H9 (cell line): ENCODE measurements around the gene POLR2J. TPM values are rescaled to one million over a fixed set of nuclear protein-coding genes. Genes with fewer than 3 reads are reported as not detected.

ENCODE experiments used
- DNase-seq: peaks from one replicate; pipeline ENCODE4 v3.0.0-alpha.2; 2017
- H2AFZ ChIP-seq: one replicate; pipeline ENCODE4 v1.6.1; 2013; ENCODE audit warnings: mild to moderate bottlenecking, low read length, control low read depth, moderate library complexity
- H2AK5ac ChIP-seq: 2 replicates; pipeline ENCODE4 v1.6.1; 2013; ENCODE audit warnings: low read length, control low read depth, mixed read lengths; ENCODE audit not compliant: insufficient read length
- H2BK120ac ChIP-seq: one replicate; pipeline ENCODE4 v1.6.1; 2013; ENCODE audit warnings: low read depth, mild to moderate bottlenecking, low read length, control low read depth, inconsistent platforms; ENCODE audit not compliant: poor library complexity, severe bottlenecking
- H2BK12ac ChIP-seq: 2 replicates; pipeline ENCODE4 v1.6.1; 2013; ENCODE audit warnings: low read length, control low read depth, mixed read lengths, low read depth; ENCODE audit not compliant: insufficient read length
- H2BK15ac ChIP-seq: 2 replicates; pipeline ENCODE4 v1.6.1; 2013; ENCODE audit warnings: low read depth, low read length, control low read depth
- H2BK20ac ChIP-seq: one replicate; pipeline ENCODE4 v1.6.1; 2013; ENCODE audit warnings: low read depth, mild to moderate bottlenecking, low read length, control low read depth, inconsistent platforms; ENCODE audit not compliant: poor library complexity, severe bottlenecking
- H2BK5ac ChIP-seq: 2 replicates; pipeline ENCODE4 v1.6.1; 2013; ENCODE audit warnings: low read length, control low read depth, mixed read lengths; ENCODE audit not compliant: insufficient read length
- H3K14ac ChIP-seq: 2 replicates; pipeline ENCODE4 v1.6.1; 2013; ENCODE audit warnings: low read length, control low read depth; ENCODE audit not compliant: insufficient read depth
- H3K18ac ChIP-seq: 2 replicates; pipeline ENCODE4 v1.6.1; 2013; ENCODE audit warnings: low read depth, mild to moderate bottlenecking, mixed read lengths, low read length, control low read depth; ENCODE audit not compliant: insufficient read length
- H3K23ac ChIP-seq: 2 replicates; pipeline ENCODE4 v1.6.1; 2013; ENCODE audit warnings: low read length, control low read depth, mixed read lengths, low read depth; ENCODE audit not compliant: insufficient read length
- H3K23me2 ChIP-seq: 2 replicates; pipeline ENCODE4 v1.6.1; 2013; ENCODE audit warnings: low read depth, mild to moderate bottlenecking, mixed read lengths, low read length, control low read depth; ENCODE audit not compliant: insufficient read length, poor library complexity, severe bottlenecking
- H3K27ac ChIP-seq: 2 replicates; pipeline ENCODE4 v1.5.1; 2013; ENCODE audit warnings: low read length, control low read depth, mixed read lengths, low read depth; ENCODE audit not compliant: insufficient read length
- H3K27me3 ChIP-seq: 2 replicates; pipeline ENCODE4 v1.6.1; 2013; ENCODE audit warnings: low read length, control low read depth, inconsistent platforms; ENCODE audit not compliant: insufficient read depth
- H3K4ac ChIP-seq: 2 replicates; pipeline ENCODE4 v1.6.1; 2013; ENCODE audit warnings: low read depth, mild to moderate bottlenecking, control low read depth, inconsistent platforms, low read length, moderate library complexity
- H3K4me1 ChIP-seq: 2 replicates; pipeline ENCODE4 v1.6.1; 2013; ENCODE audit warnings: low read length, control low read depth, inconsistent platforms; ENCODE audit not compliant: insufficient read depth
- H3K4me2 ChIP-seq: 2 replicates; pipeline ENCODE4 v1.6.1; 2013; ENCODE audit warnings: low read length, control low read depth, mixed read lengths; ENCODE audit not compliant: insufficient read length, insufficient read depth
- H3K56ac ChIP-seq: 2 replicates; pipeline ENCODE4 v1.6.1; 2013; ENCODE audit warnings: low read depth, mild to moderate bottlenecking, mixed read lengths, low read length, control low read depth; ENCODE audit not compliant: insufficient read length
- H3K79me1 ChIP-seq: 2 replicates; pipeline ENCODE4 v1.6.1; 2013; ENCODE audit warnings: low read depth, mild to moderate bottlenecking, moderate library complexity, low read length, control low read depth, inconsistent platforms; ENCODE audit not compliant: insufficient read depth, poor library complexity, severe bottlenecking
- H3K79me2 ChIP-seq: 2 replicates; pipeline ENCODE4 v1.6.1; 2013; ENCODE audit warnings: low read length, control low read depth, inconsistent platforms; ENCODE audit not compliant: insufficient read depth
- H3K9ac ChIP-seq: 2 replicates; pipeline ENCODE4 v1.6.1; 2013; ENCODE audit warnings: low read length, control low read depth, mixed read lengths; ENCODE audit not compliant: insufficient read length; ENCODE audit errors: extremely low read depth
- H3K9me3 ChIP-seq: one replicate; pipeline ENCODE4 v1.6.1; 2013; ENCODE audit warnings: low read depth, low read length, inconsistent platforms; ENCODE audit not compliant: control insufficient read depth
- H3T11ph ChIP-seq: one replicate; pipeline ENCODE4 v1.6.1; 2013; ENCODE audit warnings: mild to moderate bottlenecking, low read length, control low read depth, inconsistent platforms
- H4K20me1 ChIP-seq: one replicate; pipeline ENCODE4 v1.6.1; 2013; ENCODE audit not compliant: control insufficient read depth, insufficient read length, insufficient read depth
- H4K5ac ChIP-seq: 2 replicates; pipeline ENCODE4 v1.6.1; 2013; ENCODE audit warnings: low read depth, mild to moderate bottlenecking, mixed read lengths, low read length, control low read depth; ENCODE audit not compliant: insufficient read length
- H4K8ac ChIP-seq: replicated peaks from 2 replicates; pipeline ENCODE4 v1.6.1; 2013; ENCODE audit warnings: low read length, control low read depth, mixed read lengths, low read depth; ENCODE audit not compliant: insufficient read length
- H4K91ac ChIP-seq: 2 replicates; pipeline ENCODE4 v1.6.1; 2013; ENCODE audit warnings: low read depth, mild to moderate bottlenecking, moderate library complexity, mixed read lengths, low read length, control low read depth; ENCODE audit not compliant: insufficient read length
- H3K27ac Mint-ChIP-seq, 3 experiments: 2 replicates in 2 of 3; 3 replicates in 1 of 3; pipeline ENCODE4 v1.8.0; 2020 to 2021; ENCODE audit warnings: mixed read lengths in 3 of 3, mild to moderate bottlenecking in 1 of 3, moderate library complexity in 1 of 3
- H3K27me3 Mint-ChIP-seq: 2 replicates; pipeline ENCODE4 v1.8.0; 2021; ENCODE audit warnings: low read depth, mild to moderate bottlenecking, moderate library complexity, mixed read lengths
- H3K36me3 Mint-ChIP-seq, 3 experiments: 2 replicates in 2 of 3; 3 replicates in 1 of 3; pipeline ENCODE4 v1.8.0; 2020 to 2021; ENCODE audit warnings: low read depth in 3 of 3, mixed read lengths in 3 of 3; ENCODE audit not compliant: insufficient read depth in 1 of 3
- H3K4me1 Mint-ChIP-seq, 2 experiments: 2 replicates each; pipeline ENCODE4 v1.8.0; 2020; ENCODE audit warnings: mixed read lengths in 2 of 2
- H3K4me3 Mint-ChIP-seq, 2 experiments: 2 replicates in 1 of 2; 3 replicates in 1 of 2; pipeline ENCODE4 v1.8.0; 2020 to 2021; ENCODE audit warnings: mild to moderate bottlenecking in 2 of 2, mixed read lengths in 2 of 2, moderate library complexity in 1 of 2
- H3K9me3 Mint-ChIP-seq, 2 experiments: 2 replicates in 1 of 2; 3 replicates in 1 of 2; pipeline ENCODE4 v1.8.0; 2020; ENCODE audit warnings: mild to moderate bottlenecking in 2 of 2, mixed read lengths in 2 of 2, moderate library complexity in 1 of 2
- CTCF ChIP-seq: fragments of 200-600 bp; sonication (generic); conservative IDR thresholded peaks from 3 replicates; pipeline ENCODE4 v1.8.0; 2021; ENCODE audit warnings: antibody characterized with exemption, mild to moderate bottlenecking
- WGBS: extraction: QIAGEN DNeasy Blood & Tissue Kit; methylation state at CpG from one replicate; pipeline ENCODE4 v1.1.7; 2013; ENCODE audit warnings: missing lambda C conversion rate, low lambda C conversion rate, mixed read lengths; ENCODE audit not compliant: insufficient read length; ENCODE audit errors: extremely low coverage; 5-methylcytosine and 5-hydroxymethylcytosine counted together
- total RNA-seq: library from RNA; stranded (reverse); gene quantifications from 2 replicates; pipeline ENCODE4 v1.2.1, GENCODE V29; 2021

Gene POLR2J
- total RNA-seq, 1 experiment from 2014 or later: 58.5 TPM

- Histone ChIP-seq H3K4me2 (no peak overlapping the region), H3K23ac (no peak overlapping the region), H3K9ac (no peak overlapping the region), H3K79me2 (no peaks in the 10 kb centered on the region), H4K8ac (no peak overlapping the region), H4K5ac (no peak overlapping the region), H4K91ac (no peak overlapping the region), H3K27me3 (no peaks in the 10 kb centered on the region), H3K56ac (no peak overlapping the region), H4K20me1 (no peaks in the 10 kb centered on the region), H2BK12ac (no peak overlapping the region), H3K4ac (no peak overlapping the region), H2AFZ (no peak overlapping the region), H3K9me3 (no peaks in the 10 kb centered on the region), H3K27ac (no peak overlapping the region), H3K18ac (no peak overlapping the region), H3T11ph (no peak overlapping the region), H2BK20ac (no peak overlapping the region), H2BK120ac (no peak overlapping the region), H3K23me2 (no peaks in the 10 kb centered on the region), H3K4me1 (no peaks in the 10 kb centered on the region), H2BK15ac (no peak overlapping the region), H3K14ac (no peak overlapping the region), H3K79me1 (no peaks in the 10 kb centered on the region), H2BK5ac (no peak overlapping the region), H2AK5ac (no peak overlapping the region)
- no peaks in the 10 kb centered on the region for H3K9me3 Mint-ChIP-seq
- WGBS: no CpG with 5 or more reads among the region's 25 CpGs
- peak; percentile 54 for DNase-seq
- H3K36me3 Mint-ChIP-seq: peaks cover 17 to 50% (median 38%) of the 10 kb centered on the region in 3 experiments
- H3K27me3 Mint-ChIP-seq: peaks cover 4% of the 10 kb centered on the region
- TF ChIP-seq CTCF: no peak
- H3K4me3 Mint-ChIP-seq: no peak overlapping the region
- H3K27ac Mint-ChIP-seq: no peak overlapping the region; a peak in 2 of 7 replicates
- peaks cover 12 to 17% of the 10 kb centered on the region in 2 experiments for H3K4me1 Mint-ChIP-seq
Observed at GRCh38 chr7:102425639-102426267, 53.0 kb downstream of the POLR2J start.
